Body of pancreas (tissue), 4 donors: Measurements from ENCODE around the gene BBS7. TPM values are rescaled to one million over a fixed set of nuclear protein-coding genes. Genes with fewer than 3 reads are reported as not detected.
A peak's percentile ranks its signal among the peaks of the same experiment; 100 is the strongest.

Experiments
- ATAC-seq: fragments of 150-250 bp; one replicate; pipeline ENCODE4 v1.9.1; 2016
- DNase-seq, 4 donors: peaks; one replicate each; pipeline ENCODE4 v3.0.0-alpha.2; 2019
- H3K27ac ChIP-seq, 4 donors: fragments of 200-600 bp; sonication (generic); 1 replicate in 3 of 4; 2 replicates in 1 of 4; pipeline versions ENCODE4 v1.5.1 to v1.6.1; 2016 to 2019; ENCODE audit warnings: mild to moderate bottlenecking in 1 of 4, mixed read lengths in 1 of 4, moderate library complexity in 1 of 4
- H3K27me3 ChIP-seq, 2 donors: fragments of 200-600 bp; sonication (generic); one replicate each; pipeline ENCODE4 v1.6.0; 2016; ENCODE audit warnings: mild to moderate bottlenecking in 1 of 2
- H3K36me3 ChIP-seq, 2 donors: fragments of 200-600 bp; sonication (generic); replicated peaks in 1 of 2; 2 replicates each; pipeline ENCODE4 v1.5.1; 2016; ENCODE audit warnings: low read depth in 2 of 2; ENCODE audit not compliant: insufficient read depth in 1 of 2
- H3K4me1 ChIP-seq: fragments of 200-600 bp; sonication (generic); one replicate; pipeline ENCODE4 v1.6.0; 2016
- H3K4me3 ChIP-seq, 2 donors: fragments of 200-600 bp; sonication (generic); 1 replicate in 1 of 2; 2 replicates in 1 of 2; pipeline ENCODE4 v1.5.1; 2016 to 2019
- H3K9me3 ChIP-seq, 3 donors: fragments of 200-600 bp; sonication (generic); 1 replicate in 2 of 3; 2 replicates in 1 of 3; pipeline ENCODE4 v1.5.1; 2016
- POLR2A ChIP-seq, 3 donors: fragments of 450-650 bp; IDR thresholded peaks; one replicate each; pipeline ENCODE4 v1.6.1; 2016; ENCODE audit warnings: antibody characterized with exemption in 3 of 3, mild to moderate bottlenecking in 2 of 3
- WGBS, 2 donors: methylation state at CpG; one replicate each; pipeline ENCODE4 v1.1.5; 2017; 5-methylcytosine and 5-hydroxymethylcytosine counted together
- intact Hi-C: fragments of 100-400 bp; cut with DNase I; formaldehyde crosslinking; loops from one replicate; pipeline ENCODE4 v1.15.1; 2023
- total RNA-seq, 2 donors: library from RNA; depleted of rRNA; stranded (reverse); fragments of >200 nt; gene quantifications; one replicate each; pipeline ENCODE4 v1.1.0, GENCODE V29; 2016
- TF ChIP-seq, protein P1 (sequence below), 7 experiments: fragments of 450-650 bp in 4 of 7; fragments of 200-600 bp in 3 of 7; sonication (generic) in 3 of 7; IDR thresholded peaks; one replicate each; pipeline ENCODE4 v1.5.1; 2016 to 2019; ENCODE audit warnings: antibody characterized with exemption in 7 of 7

The BBS7 gene
- total RNA-seq, 2 donors from 2014 or later = 3.6 to 13.0 TPM

DNA sequence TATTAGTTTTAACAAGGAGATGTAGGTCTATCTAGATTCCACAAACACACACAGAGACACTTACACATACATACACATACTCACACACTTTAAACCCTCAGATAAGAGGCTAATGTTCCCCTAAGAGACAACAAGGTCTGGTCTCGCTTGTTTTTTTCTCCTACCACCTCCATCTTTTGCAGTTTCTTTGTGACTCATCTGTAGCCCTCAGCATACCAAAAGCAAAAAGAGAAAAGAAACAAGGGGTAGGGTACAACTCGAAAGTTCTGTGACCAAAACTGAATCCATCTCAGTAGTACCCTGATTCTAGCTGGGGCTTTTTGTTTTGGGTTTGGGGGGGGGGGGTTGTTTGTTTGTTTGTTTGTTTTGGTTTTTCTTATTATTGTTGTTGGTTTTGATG lies 81.4 kb downstream of the BBS7 start:
- TF ChIP-seq POLR2A (IDR thresholded peaks at IDR 0.05) = no peak
- TF ChIP-seq, protein P1, sequence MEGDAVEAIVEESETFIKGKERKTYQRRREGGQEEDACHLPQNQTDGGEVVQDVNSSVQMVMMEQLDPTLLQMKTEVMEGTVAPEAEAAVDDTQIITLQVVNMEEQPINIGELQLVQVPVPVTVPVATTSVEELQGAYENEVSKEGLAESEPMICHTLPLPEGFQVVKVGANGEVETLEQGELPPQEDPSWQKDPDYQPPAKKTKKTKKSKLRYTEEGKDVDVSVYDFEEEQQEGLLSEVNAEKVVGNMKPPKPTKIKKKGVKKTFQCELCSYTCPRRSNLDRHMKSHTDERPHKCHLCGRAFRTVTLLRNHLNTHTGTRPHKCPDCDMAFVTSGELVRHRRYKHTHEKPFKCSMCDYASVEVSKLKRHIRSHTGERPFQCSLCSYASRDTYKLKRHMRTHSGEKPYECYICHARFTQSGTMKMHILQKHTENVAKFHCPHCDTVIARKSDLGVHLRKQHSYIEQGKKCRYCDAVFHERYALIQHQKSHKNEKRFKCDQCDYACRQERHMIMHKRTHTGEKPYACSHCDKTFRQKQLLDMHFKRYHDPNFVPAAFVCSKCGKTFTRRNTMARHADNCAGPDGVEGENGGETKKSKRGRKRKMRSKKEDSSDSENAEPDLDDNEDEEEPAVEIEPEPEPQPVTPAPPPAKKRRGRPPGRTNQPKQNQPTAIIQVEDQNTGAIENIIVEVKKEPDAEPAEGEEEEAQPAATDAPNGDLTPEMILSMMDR (IDR thresholded peaks at IDR 0.05) = no peak
- intact Hi-C loops = no loop called here

DNA sequence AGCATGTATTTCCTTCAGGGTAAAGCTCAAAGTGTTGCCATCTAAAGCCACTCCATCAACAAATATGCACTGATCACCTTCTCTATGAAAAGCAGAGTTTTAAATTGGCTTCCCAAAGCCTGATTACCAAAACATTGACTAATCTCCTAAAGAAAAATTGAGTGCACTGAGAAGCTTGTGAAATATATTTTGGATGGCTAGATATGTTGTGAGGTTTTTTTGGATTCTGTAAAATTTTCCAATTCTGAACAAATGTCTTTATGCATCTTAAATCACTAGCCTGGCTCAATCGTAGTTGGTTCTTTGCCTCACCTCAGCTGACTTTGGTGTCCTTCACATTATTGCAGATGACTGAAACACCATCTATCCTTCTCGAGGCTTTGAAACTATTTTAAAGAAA lies 84.1 kb downstream of the BBS7 start:
- Histone ChIP-seq H3K4me1 (no peaks in the 10 kb centered on the region), H3K9me3 (no peaks in the 10 kb centered on the region), H3K27me3 (no peaks in the 10 kb centered on the region), H3K36me3 (no peaks in the 10 kb centered on the region), H3K4me3 (no peak overlapping the region), H3K27ac (no peak overlapping the region)
- TF ChIP-seq POLR2A (IDR thresholded peaks at IDR 0.05) = no peak
- TF ChIP-seq, protein P1 (IDR thresholded peaks at IDR 0.05) = no peak
- DNase-seq (no peak), ATAC-seq (no peak)
- 32 to 48% methylated on average over 2 of the region's 2 CpGs for WGBS, 2 donors
- intact Hi-C loops = no loop called here

More for the DNA sequence above, 81.4 kb downstream of the BBS7 start:
- WGBS, 2 donors = 56 to 70% methylated on average over 2 of the region's 2 CpGs
- no peak overlapping the region for H3K4me3 ChIP-seq
- no peak for ATAC-seq
- no peaks in the 10 kb centered on the region for H3K27me3 ChIP-seq
- H3K9me3 ChIP-seq = no peaks in the 10 kb centered on the region
- H3K36me3 ChIP-seq = no peaks in the 10 kb centered on the region
- H3K27ac ChIP-seq = no peak overlapping the region
- DNase-seq = no peak
- H3K4me1 ChIP-seq = no peaks in the 10 kb centered on the region

DNA sequence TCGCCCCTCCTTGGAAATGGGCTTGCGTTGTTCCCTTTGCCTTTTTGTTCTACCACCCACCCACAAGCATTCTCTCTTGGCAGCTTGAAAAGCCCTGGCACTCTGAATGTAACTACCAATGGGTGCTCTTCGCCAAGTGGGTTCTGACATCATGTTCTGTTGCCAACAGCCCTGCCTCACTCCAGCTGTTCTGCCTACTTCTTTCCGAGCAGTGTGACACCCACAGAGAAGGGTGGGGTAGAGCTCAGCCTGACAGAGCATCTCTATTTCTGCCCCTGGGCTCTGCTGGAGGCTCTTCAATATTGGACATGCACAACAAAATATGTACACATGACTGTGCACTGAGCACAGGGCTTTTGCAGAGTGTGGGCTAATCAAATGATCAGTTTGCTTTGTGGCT lies 84.8 kb downstream of the BBS7 start:
- Histone ChIP-seq H3K4me1 (no peaks in the 10 kb centered on the region), H3K36me3 (no peaks in the 10 kb centered on the region), H3K9me3 (no peaks in the 10 kb centered on the region), H3K27ac (no peak overlapping the region), H3K27me3 (no peaks in the 10 kb centered on the region), H3K4me3 (no peak overlapping the region)
- intact Hi-C loops = no loop called here
- no peak for ATAC-seq
- no peak for DNase-seq
- WGBS, 2 donors = 61 to 62% methylated on average over 4 of the region's 4 CpGs
- TF ChIP-seq, protein P1 (IDR thresholded peaks at IDR 0.05) = no peak
- no peak for TF ChIP-seq POLR2A (IDR thresholded peaks at IDR 0.05)

DNA sequence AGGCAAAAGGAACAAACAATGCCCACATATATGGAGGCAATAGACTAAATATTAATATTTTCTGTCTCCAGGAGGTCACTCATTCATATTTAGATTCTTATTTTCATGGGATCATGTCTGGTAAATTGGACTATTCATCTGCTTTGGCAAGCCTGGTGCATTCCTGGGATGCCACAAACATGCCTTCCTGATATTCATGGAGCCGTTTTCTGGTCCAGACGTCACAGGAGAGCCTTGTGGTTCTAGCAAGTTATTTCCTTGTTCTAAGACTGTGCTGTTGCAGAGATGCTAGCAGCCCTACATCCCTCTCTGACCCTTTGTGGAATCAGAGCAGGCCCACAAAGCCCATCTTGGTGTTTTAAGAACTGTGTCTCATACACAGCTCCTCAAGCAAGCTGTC lies 85.3 kb downstream of the BBS7 start:
- no peak for TF ChIP-seq POLR2A (IDR thresholded peaks at IDR 0.05)
- TF ChIP-seq, protein P1 (IDR thresholded peaks at IDR 0.05) = no peak
- intact Hi-C loops = no loop called here
- peak in 2 of 4 donors; percentile 8 to 19 for DNase-seq
- no peak overlapping the region for H3K27ac ChIP-seq
- H3K36me3 ChIP-seq = no peaks in the 10 kb centered on the region
- H3K27me3 ChIP-seq = no peaks in the 10 kb centered on the region
- H3K4me3 ChIP-seq = no peak overlapping the region
- peak; percentile 79 for ATAC-seq
- H3K9me3 ChIP-seq = no peaks in the 10 kb centered on the region
- no peaks in the 10 kb centered on the region for H3K4me1 ChIP-seq
- WGBS, 2 donors = 8 to 10% methylated on average over 2 of the region's 2 CpGs

DNA sequence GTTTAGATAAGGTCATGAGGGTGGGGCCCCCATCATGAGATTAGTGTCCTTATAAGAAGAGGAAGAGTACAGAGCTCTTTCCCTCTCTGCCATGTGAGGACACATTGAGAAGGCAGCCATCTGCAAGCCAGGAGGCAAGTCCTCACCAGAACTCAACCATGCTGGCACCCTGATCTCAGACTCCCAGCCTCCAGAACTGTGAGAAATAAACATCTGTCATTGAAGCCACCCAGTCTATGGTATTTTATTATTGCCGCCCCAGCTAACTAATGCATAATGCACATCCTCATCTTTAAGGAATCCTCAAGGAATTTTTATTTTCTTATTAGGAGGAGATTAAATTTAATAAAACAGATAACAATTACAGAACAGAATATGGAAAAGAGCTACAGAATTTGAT lies 85.9 kb downstream of the BBS7 start:
- no peak overlapping the region for H3K27ac ChIP-seq
- DNase-seq (no peak), ATAC-seq (no peak)
- H3K9me3 ChIP-seq = no peaks in the 10 kb centered on the region
- 35 to 84% methylated on average over 1 of the region's 1 CpG for WGBS, 2 donors
- H3K4me1 ChIP-seq = no peaks in the 10 kb centered on the region
- TF ChIP-seq, protein P1 (IDR thresholded peaks at IDR 0.05) = no peak
- no peak for TF ChIP-seq POLR2A (IDR thresholded peaks at IDR 0.05)
- intact Hi-C loops = no loop called here
- H3K36me3 ChIP-seq = no peaks in the 10 kb centered on the region
- H3K27me3 ChIP-seq = no peaks in the 10 kb centered on the region
- no peak overlapping the region for H3K4me3 ChIP-seq
